Measurements from ENCODE around the gene NTNG1.

Gene NTNG1

GRCh38 chr1:107459204-107459904, 318.5 kb downstream of the NTNG1 start:
- no peak for DNase-seq (ENCODE audit: low spot score)

GRCh38 chr1:107460035-107460434, 319.2 kb downstream of the NTNG1 start:
- DNase-seq (ENCODE audit: low spot score), result no peak

- DNase-seq (ENCODE audit: low spot score), result no peak
These were observed 324.0 kb downstream of the NTNG1 start for GRCh38 chr1:107464827-107465226.

GRCh38 chr1:107467286-107467685, 326.4 kb downstream of the NTNG1 start:
- DNase-seq (ENCODE audit: low spot score), result no peak

- no peak for DNase-seq (ENCODE audit: low spot score)
These were observed 327.0 kb downstream of the NTNG1 start for GRCh38 chr1:107467811-107468210.

- DNase-seq (ENCODE audit: low spot score), result no peak
These were observed 332.2 kb downstream of the NTNG1 start for GRCh38 chr1:107473065-107473464.

GRCh38 chr1:107474877-107475612, 334.2 kb downstream of the NTNG1 start:
- DNase-seq (ENCODE audit: low spot score), result no peak

- DNase-seq (ENCODE audit: low spot score), result no peak
These were observed 336.4 kb downstream of the NTNG1 start for GRCh38 chr1:107477233-107477632.

GRCh38 chr1:107479865-107480350, 339.1 kb downstream of the NTNG1 start:
- no peak for DNase-seq (ENCODE audit: low spot score)

- no peak for DNase-seq (ENCODE audit: low spot score)
These were observed 339.9 kb downstream of the NTNG1 start for GRCh38 chr1:107480548-107481415.

GRCh38 chr1:107481756-107482384, 341.0 kb downstream of the NTNG1 start:
- no peak for DNase-seq (ENCODE audit: low spot score)

- DNase-seq (ENCODE audit: low spot score), result no peak
These were observed 343.1 kb downstream of the NTNG1 start for GRCh38 chr1:107483949-107484348.

GRCh38 chr1:107486349-107486748, 345.5 kb downstream of the NTNG1 start:
- DNase-seq (ENCODE audit: low spot score), result no peak

GRCh38 chr1:107487506-107487905, 346.7 kb downstream of the NTNG1 start:
- DNase-seq (ENCODE audit: low spot score), result no peak

GRCh38 chr1:107491582-107491981, 350.7 kb downstream of the NTNG1 start:
- DNase-seq (ENCODE audit: low spot score), result no peak

- no peak for DNase-seq (ENCODE audit: low spot score)
These were observed 352.4 kb downstream of the NTNG1 start for GRCh38 chr1:107493111-107493716.

- no peak for DNase-seq (ENCODE audit: low spot score)
These were observed 353.2 kb downstream of the NTNG1 start for GRCh38 chr1:107494061-107494460.

GRCh38 chr1:107496002-107496401, 355.2 kb downstream of the NTNG1 start:
- DNase-seq (ENCODE audit: low spot score), result no peak

- DNase-seq (ENCODE audit: low spot score), result no peak
These were observed 358.4 kb downstream of the NTNG1 start for GRCh38 chr1:107499139-107499744.

- DNase-seq (ENCODE audit: low spot score), result no peak
These were observed 360.3 kb downstream of the NTNG1 start for GRCh38 chr1:107501081-107501605.

- DNase-seq (ENCODE audit: low spot score), result no peak
These were observed 369.5 kb downstream of the NTNG1 start for GRCh38 chr1:107510347-107510746.

Data from HuH-7.5 (cell line).